K562 (cell line): Measurements from ENCODE around the gene SIDT2. TPM values are rescaled to one million over a fixed set of nuclear protein-coding genes. Genes with fewer than 3 reads are reported as not detected.

ENCODE experiments used
- ATF1 ChIP-seq, 2 experiments: fragments of 450-650 bp in 1 of 2; IDR thresholded peaks; 2 replicates each; pipeline ENCODE4 v1.6.1; 2016; ENCODE audit warnings: missing compliant biosample characterization in 1 of 2, missing genetic modification characterization in 1 of 2
- CREM ChIP-seq: IDR thresholded peaks from 2 replicates; pipeline ENCODE4 v1.6.1; 2014; ENCODE audit warnings: antibody characterized with exemption, low read depth
- KDM1A ChIP-seq, 2 experiments: fragments of 450-650 bp; IDR thresholded peaks; 2 replicates each; pipeline ENCODE4 v1.6.1; 2016; ENCODE audit warnings: mild to moderate bottlenecking in 2 of 2
- KDM4B ChIP-seq, 2 experiments: fragments of 450-650 bp in 1 of 2; sonication (generic) in 1 of 2; IDR thresholded peaks; 2 replicates each; pipeline ENCODE4 v1.6.1; 2016 to 2017; ENCODE audit warnings: borderline replicate concordance in 2 of 2, antibody characterized with exemption in 1 of 2, low read depth in 1 of 2, mild to moderate bottlenecking in 1 of 2
- MEF2A ChIP-seq: IDR thresholded peaks from 2 replicates; pipeline ENCODE4 v1.6.1; 2011; ENCODE audit warnings: low read depth, mild to moderate bottlenecking, low read length, moderate library complexity; ENCODE audit not compliant: control insufficient read depth
- MEIS2 ChIP-seq: fragments of 450-650 bp; IDR thresholded peaks from 2 replicates; pipeline ENCODE4 v1.6.1; 2014; ENCODE audit warnings: mild to moderate bottlenecking; ENCODE audit not compliant: partially characterized antibody
- NCOR1 ChIP-seq: fragments of 450-650 bp; IDR thresholded peaks from 2 replicates; pipeline ENCODE4 v1.6.1; 2016; ENCODE audit warnings: mild to moderate bottlenecking, moderate library complexity
- NR2C2 ChIP-seq, 2 experiments: fragments of 200-800 bp in 1 of 2; sonication (Bioruptor generic) in 1 of 2; sonication (generic) in 1 of 2; formaldehyde crosslinking in 1 of 2; IDR thresholded peaks; 2 replicates each; pipeline versions ENCODE4 v1.6.1 to v1.8.0; 2016 to 2022; ENCODE audit warnings: mild to moderate bottlenecking in 1 of 2, missing compliant biosample characterization in 1 of 2, missing genetic modification characterization in 1 of 2, missing genetic modification reagents in 1 of 2
- PHTF2 ChIP-seq: fragments of 250-450 bp; sonication (Bioruptor Pico); IDR thresholded peaks from 2 replicates; pipeline ENCODE4 v1.5.0; 2021; ENCODE audit warnings: mild to moderate bottlenecking
- POLR3A ChIP-seq: IDR thresholded peaks from 2 replicates; pipeline ENCODE4 v1.6.1; 2011; ENCODE audit warnings: borderline replicate concordance, mild to moderate bottlenecking, moderate library complexity; ENCODE audit not compliant: insufficient read length, insufficient read depth; ENCODE audit errors: extremely low read depth
- PREB ChIP-seq: sonication (generic); formaldehyde crosslinking; IDR thresholded peaks from 2 replicates; pipeline ENCODE4 v1.8.1; 2023; ENCODE audit warnings: mild to moderate bottlenecking, missing genetic modification reagents
- PTTG1 ChIP-seq: fragments of 450-650 bp; IDR thresholded peaks from 2 replicates; pipeline ENCODE4 v1.6.1; 2016; ENCODE audit warnings: low read depth, mild to moderate bottlenecking, missing genetic modification characterization, missing compliant biosample characterization
- STAG1 ChIP-seq: sonication (generic); formaldehyde crosslinking; IDR thresholded peaks from 2 replicates; pipeline ENCODE4 v1.5.0; 2020; ENCODE audit warnings: missing genetic modification reagents, borderline replicate concordance
- TGIF2 ChIP-seq: sonication (generic); formaldehyde crosslinking; IDR thresholded peaks from 2 replicates; pipeline ENCODE4 v1.8.1; 2022; ENCODE audit warnings: mild to moderate bottlenecking, missing genetic modification reagents, moderate library complexity
- ZNF124 ChIP-seq: sonication (generic); formaldehyde crosslinking; IDR thresholded peaks from 2 replicates; pipeline ENCODE4 v1.8.1; 2022; ENCODE audit warnings: missing genetic modification reagents
- ZNF347 ChIP-seq: fragments of 450-650 bp; formaldehyde crosslinking; IDR thresholded peaks from 2 replicates; pipeline ENCODE4 v1.4.0; 2020; ENCODE audit warnings: low read depth, mild to moderate bottlenecking, moderate library complexity
- ZNF507 ChIP-seq: conservative IDR thresholded peaks from 2 replicates; pipeline ENCODE4 v1.6.1; 2017; ENCODE audit warnings: missing genetic modification characterization, missing compliant biosample characterization
- polyA plus RNA-seq, 8 experiments: library from polyadenylated mRNA; depleted of rRNA in 4 of 8; stranded (reverse) in 5 of 8; unstranded in 3 of 8; fragments of >200 nt; fragmentation: Nextera tagmentation in 2 of 8; fragmentation: Illumina TruSeq in 1 of 8; extraction: Ambion mirVana in 2 of 8; extraction: Trizol in 1 of 8; gene quantifications; 2 replicates each; pipeline versions ENCODE4 v1.2.1 to v1.2.3, GENCODE V29; 2011 to 2014; ENCODE audit warnings: inconsistent platforms in 1 of 8, missing spikeins in 1 of 8
- total RNA-seq, 7 experiments: library from RNA; depleted of rRNA in 6 of 7; stranded (reverse); fragments of >200 nt in 6 of 7; fragmentation: Illumina TruSeq in 2 of 7; extraction: Trizol in 2 of 7; gene quantifications; 2 replicates each; pipeline versions ENCODE4 v1.2.1 to v1.2.3, GENCODE V29; 2011 to 2021; ENCODE audit warnings: low replicate concordance in 1 of 7
- TF ChIP-seq, protein P1 (sequence below): fragments of 450-650 bp; formaldehyde crosslinking; IDR thresholded peaks from 2 replicates; pipeline ENCODE4 v1.4.0; 2020; ENCODE audit warnings: mild to moderate bottlenecking, moderate library complexity
- TF ChIP-seq, protein P2 (sequence below): sonication (generic); formaldehyde crosslinking; IDR thresholded peaks from 2 replicates; pipeline ENCODE4 v1.8.1; 2023; ENCODE audit warnings: missing genetic modification reagents, mild to moderate bottlenecking, borderline replicate concordance

The SIDT2 gene
- total and polyA plus RNA-seq, 9 of the 15 experiments (the other 6 are each of a cell fraction or from before 2014, with no cell fraction given), result 2.4 to 20.2 (median 6.5) TPM

- TF ChIP-seq, protein P1, sequence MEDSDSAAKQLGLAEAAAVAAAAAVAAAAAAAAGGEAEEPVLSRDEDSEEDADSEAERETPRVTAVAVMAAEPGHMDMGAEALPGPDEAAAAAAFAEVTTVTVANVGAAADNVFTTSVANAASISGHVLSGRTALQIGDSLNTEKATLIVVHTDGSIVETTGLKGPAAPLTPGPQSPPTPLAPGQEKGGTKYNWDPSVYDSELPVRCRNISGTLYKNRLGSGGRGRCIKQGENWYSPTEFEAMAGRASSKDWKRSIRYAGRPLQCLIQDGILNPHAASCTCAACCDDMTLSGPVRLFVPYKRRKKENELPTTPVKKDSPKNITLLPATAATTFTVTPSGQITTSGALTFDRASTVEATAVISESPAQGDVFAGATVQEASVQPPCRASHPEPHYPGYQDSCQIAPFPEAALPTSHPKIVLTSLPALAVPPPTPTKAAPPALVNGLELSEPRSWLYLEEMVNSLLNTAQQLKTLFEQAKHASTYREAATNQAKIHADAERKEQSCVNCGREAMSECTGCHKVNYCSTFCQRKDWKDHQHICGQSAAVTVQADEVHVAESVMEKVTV (CRISPR knock-in tag), result no peak
- no peak for TF ChIP-seq NCOR1
- no peak for TF ChIP-seq KDM4B (IDR thresholded peaks at IDR 0.05; ENCODE audit: borderline replicate concordance in 2 of 2, low read depth in 1 of 2)
- TF ChIP-seq ZNF347, result no peak
- TF ChIP-seq ATF1 (CRISPR knock-in tag; IDR thresholded peaks at IDR 0.05), result no peak
- 0 out of 2 replicates have a peak, but pooled peaks have one; percentile 30 for TF ChIP-seq ATF1 (tag; IDR thresholded peaks at IDR 0.05)
- TF ChIP-seq, protein P2, sequence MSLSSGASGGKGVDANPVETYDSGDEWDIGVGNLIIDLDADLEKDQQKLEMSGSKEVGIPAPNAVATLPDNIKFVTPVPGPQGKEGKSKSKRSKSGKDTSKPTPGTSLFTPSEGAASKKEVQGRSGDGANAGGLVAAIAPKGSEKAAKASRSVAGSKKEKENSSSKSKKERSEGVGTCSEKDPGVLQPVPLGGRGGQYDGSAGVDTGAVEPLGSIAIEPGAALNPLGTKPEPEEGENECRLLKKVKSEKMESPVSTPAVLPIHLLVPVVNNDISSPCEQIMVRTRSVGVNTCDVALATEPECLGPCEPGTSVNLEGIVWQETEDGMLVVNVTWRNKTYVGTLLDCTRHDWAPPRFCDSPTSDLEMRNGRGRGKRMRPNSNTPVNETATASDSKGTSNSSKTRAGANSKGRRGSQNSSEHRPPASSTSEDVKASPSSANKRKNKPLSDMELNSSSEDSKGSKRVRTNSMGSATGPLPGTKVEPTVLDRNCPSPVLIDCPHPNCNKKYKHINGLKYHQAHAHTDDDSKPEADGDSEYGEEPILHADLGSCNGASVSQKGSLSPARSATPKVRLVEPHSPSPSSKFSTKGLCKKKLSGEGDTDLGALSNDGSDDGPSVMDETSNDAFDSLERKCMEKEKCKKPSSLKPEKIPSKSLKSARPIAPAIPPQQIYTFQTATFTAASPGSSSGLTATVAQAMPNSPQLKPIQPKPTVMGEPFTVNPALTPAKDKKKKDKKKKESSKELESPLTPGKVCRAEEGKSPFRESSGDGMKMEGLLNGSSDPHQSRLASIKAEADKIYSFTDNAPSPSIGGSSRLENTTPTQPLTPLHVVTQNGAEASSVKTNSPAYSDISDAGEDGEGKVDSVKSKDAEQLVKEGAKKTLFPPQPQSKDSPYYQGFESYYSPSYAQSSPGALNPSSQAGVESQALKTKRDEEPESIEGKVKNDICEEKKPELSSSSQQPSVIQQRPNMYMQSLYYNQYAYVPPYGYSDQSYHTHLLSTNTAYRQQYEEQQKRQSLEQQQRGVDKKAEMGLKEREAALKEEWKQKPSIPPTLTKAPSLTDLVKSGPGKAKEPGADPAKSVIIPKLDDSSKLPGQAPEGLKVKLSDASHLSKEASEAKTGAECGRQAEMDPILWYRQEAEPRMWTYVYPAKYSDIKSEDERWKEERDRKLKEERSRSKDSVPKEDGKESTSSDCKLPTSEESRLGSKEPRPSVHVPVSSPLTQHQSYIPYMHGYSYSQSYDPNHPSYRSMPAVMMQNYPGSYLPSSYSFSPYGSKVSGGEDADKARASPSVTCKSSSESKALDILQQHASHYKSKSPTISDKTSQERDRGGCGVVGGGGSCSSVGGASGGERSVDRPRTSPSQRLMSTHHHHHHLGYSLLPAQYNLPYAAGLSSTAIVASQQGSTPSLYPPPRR (CRISPR knock-in tag), result no peak
- peak in 1 of 2 experiments; percentile 62; a peak in 1 of 4 replicates for TF ChIP-seq KDM1A (IDR thresholded peaks at IDR 0.05)
- no peak for TF ChIP-seq PREB (CRISPR knock-in tag)
- no peak for TF ChIP-seq POLR3A
- no peak for TF ChIP-seq MEF2A
- TF ChIP-seq NR2C2 (CRISPR knock-in tag; IDR thresholded peaks at IDR 0.05), result no peak
- no peak for TF ChIP-seq NR2C2 (tag; IDR thresholded peaks at IDR 0.05)
- TF ChIP-seq ZNF124 (CRISPR knock-in tag), result no peak
- no peak for TF ChIP-seq ZNF507 (tag)
- TF ChIP-seq PTTG1, result no peak
- TF ChIP-seq STAG1, result no peak
- peak; percentile 77 for TF ChIP-seq CREM
- no peak for TF ChIP-seq TGIF2 (CRISPR knock-in tag)
- no peak for TF ChIP-seq PHTF2
- no peak for TF ChIP-seq MEIS2
Measured at GRCh38 chr11:117180661-117181585, 2.4 kb downstream of the SIDT2 start (continued).
